Liver (tissue), 9 donors: ENCODE data around the gene GRIK2. TPM values are rescaled to one million over a fixed set of nuclear protein-coding genes. Genes with fewer than 3 reads are reported as not detected.

Experiments used
- DNase-seq: peaks from one replicate; pipeline ENCODE4 v3.0.0-alpha.2; 2017; ENCODE audit warnings: low spot score
- H3K27ac ChIP-seq, 2 donors: one replicate each; pipeline ENCODE4 v1.7.0; 2013; ENCODE audit warnings: inconsistent platforms in 2 of 2, low read length in 2 of 2, control low read depth in 1 of 2, low read depth in 1 of 2, mild to moderate bottlenecking in 1 of 2
- H3K27me3 ChIP-seq, 4 donors: one replicate each; pipeline versions ENCODE4 v1.6.1 to v1.7.0; 2013; ENCODE audit warnings: low read length in 3 of 4, inconsistent platforms in 1 of 4, mild to moderate bottlenecking in 1 of 4, moderate library complexity in 1 of 4; ENCODE audit not compliant: control insufficient read depth in 4 of 4, insufficient read depth in 4 of 4
- H3K36me3 ChIP-seq, 4 donors: one replicate each; pipeline versions ENCODE4 v1.6.1 to v1.7.0; 2013; ENCODE audit warnings: low read length in 3 of 4, mild to moderate bottlenecking in 3 of 4, low read depth in 1 of 4, moderate library complexity in 1 of 4; ENCODE audit not compliant: control insufficient read depth in 4 of 4, insufficient read depth in 3 of 4
- H3K4me1 ChIP-seq, 4 donors: one replicate each; pipeline versions ENCODE4 v1.6.1 to v1.7.0; 2013; ENCODE audit warnings: low read length in 3 of 4, mild to moderate bottlenecking in 3 of 4, moderate library complexity in 1 of 4; ENCODE audit not compliant: control insufficient read depth in 4 of 4, insufficient read depth in 4 of 4
- H3K4me3 ChIP-seq, 3 donors: one replicate each; pipeline versions ENCODE4 v1.6.1 to v1.7.0; 2013; ENCODE audit warnings: low read length in 3 of 3, control low read depth in 1 of 3, low read depth in 1 of 3, mild to moderate bottlenecking in 1 of 3
- H3K9ac ChIP-seq, 2 donors: one replicate each; pipeline ENCODE4 v1.7.0; 2013; ENCODE audit warnings: low read length in 2 of 2, mild to moderate bottlenecking in 2 of 2, moderate library complexity in 2 of 2, control low read depth in 1 of 2, low read depth in 1 of 2
- H3K9me3 ChIP-seq, 4 donors: one replicate each; pipeline versions ENCODE4 v1.6.1 to v1.7.0; 2013; ENCODE audit warnings: low read length in 3 of 4; ENCODE audit not compliant: control insufficient read depth in 4 of 4
- EGR1 ChIP-seq, 2 donors: IDR thresholded peaks; 2 replicates each; pipeline ENCODE4 v1.6.1; 2016 to 2018; ENCODE audit warnings: antibody characterized with exemption in 2 of 2, low read depth in 2 of 2
- FOXA1 ChIP-seq: IDR thresholded peaks from 2 replicates; pipeline ENCODE4 v1.6.1; 2016; ENCODE audit warnings: antibody characterized with exemption
- FOXA2 ChIP-seq: IDR thresholded peaks from 2 replicates; pipeline ENCODE4 v1.6.1; 2016; ENCODE audit warnings: antibody characterized with exemption
- GABPA ChIP-seq, 2 donors: IDR thresholded peaks in 1 of 2; conservative IDR thresholded peaks in 1 of 2; 2 replicates each; pipeline ENCODE4 v1.6.1; 2016; ENCODE audit warnings: antibody characterized with exemption in 2 of 2, mild to moderate bottlenecking in 1 of 2, moderate library complexity in 1 of 2
- HNF4A ChIP-seq, 2 donors: conservative IDR thresholded peaks; 2 replicates each; pipeline ENCODE4 v1.6.1; 2016; ENCODE audit warnings: antibody characterized with exemption in 2 of 2, mild to moderate bottlenecking in 2 of 2
- HNF4G ChIP-seq: IDR thresholded peaks from 2 replicates; pipeline ENCODE4 v1.6.1; 2016; ENCODE audit warnings: antibody characterized with exemption
- JUND ChIP-seq, 2 donors: IDR thresholded peaks; 2 replicates each; pipeline ENCODE4 v1.6.1; 2016; ENCODE audit warnings: antibody characterized with exemption in 2 of 2
- NR2F2 ChIP-seq: IDR thresholded peaks from 2 replicates; pipeline ENCODE4 v1.6.1; 2016; ENCODE audit warnings: antibody characterized with exemption
- RAD21 ChIP-seq, 2 donors: IDR thresholded peaks; 2 replicates each; pipeline ENCODE4 v1.6.1; 2016; ENCODE audit warnings: antibody characterized with exemption in 2 of 2, mild to moderate bottlenecking in 2 of 2
- RXRA ChIP-seq, 2 donors: IDR thresholded peaks; 2 replicates each; pipeline ENCODE4 v1.6.1; 2017 to 2018; ENCODE audit warnings: antibody characterized with exemption in 2 of 2, mild to moderate bottlenecking in 1 of 2
- SP1 ChIP-seq: IDR thresholded peaks from 2 replicates; pipeline ENCODE4 v1.6.1; 2018; ENCODE audit warnings: antibody characterized with exemption, mild to moderate bottlenecking
- TAF1 ChIP-seq: conservative IDR thresholded peaks from 2 replicates; pipeline ENCODE4 v1.6.1; 2016; ENCODE audit warnings: antibody characterized with exemption, mild to moderate bottlenecking
- YY1 ChIP-seq: IDR thresholded peaks from 2 replicates; pipeline ENCODE4 v1.6.1; 2016; ENCODE audit warnings: antibody characterized with exemption, mild to moderate bottlenecking
- ZBTB33 ChIP-seq: IDR thresholded peaks from 2 replicates; pipeline ENCODE4 v1.6.1; 2016; ENCODE audit warnings: antibody characterized with exemption
- WGBS: extraction: QIAGEN DNeasy Blood & Tissue Kit; methylation state at CpG from one replicate; pipeline ENCODE4 v1.1.7; 2013; 5-methylcytosine and 5-hydroxymethylcytosine counted together
- polyA plus RNA-seq, 2 donors: library from polyadenylated mRNA; stranded (reverse) in 1 of 2; unstranded in 1 of 2; fragments of 200-250 nt in 1 of 2; fragments of >200 nt in 1 of 2; fragmentation: Nextera tagmentation in 1 of 2; extraction: Ambion mirVana in 1 of 2; gene quantifications; one replicate each; pipeline versions ENCODE4 v1.2.1 to v1.2.3, GENCODE V29; 2013 to 2015
- total RNA-seq, 2 donors: library from RNA; depleted of rRNA; stranded (reverse); fragments of >200 nt; gene quantifications; one replicate each; pipeline ENCODE4 v1.2.3, GENCODE V29; 2014
- TF ChIP-seq, protein P1 (sequence below): IDR thresholded peaks from 2 replicates; pipeline ENCODE4 v1.6.1; 2016; ENCODE audit warnings: antibody characterized with exemption, mild to moderate bottlenecking
- TF ChIP-seq, protein P2 (sequence below): fragments of 150-350 bp; IDR thresholded peaks from 2 replicates; pipeline ENCODE4 v1.5.1; 2017; ENCODE audit warnings: improper control_type of control experiment, low read depth, low read length; ENCODE audit not compliant: missing input control
- TF ChIP-seq, protein P3 (sequence below): IDR thresholded peaks from 2 replicates; pipeline ENCODE4 v1.6.1; 2016; ENCODE audit warnings: antibody characterized with exemption
- TF ChIP-seq, protein P4 (sequence below): IDR thresholded peaks from 2 replicates; pipeline ENCODE4 v1.6.1; 2016; ENCODE audit warnings: antibody characterized with exemption
- donor health status: healthy.
- donor health status: healthy.
- donor health status: healthy.
- donor health status: healthy.
- donor health status: healthy.

GRIK2 gene
- total and polyA plus RNA-seq, 4 donors = 0.02 to 0.17 (median 0.05) TPM

DNA sequence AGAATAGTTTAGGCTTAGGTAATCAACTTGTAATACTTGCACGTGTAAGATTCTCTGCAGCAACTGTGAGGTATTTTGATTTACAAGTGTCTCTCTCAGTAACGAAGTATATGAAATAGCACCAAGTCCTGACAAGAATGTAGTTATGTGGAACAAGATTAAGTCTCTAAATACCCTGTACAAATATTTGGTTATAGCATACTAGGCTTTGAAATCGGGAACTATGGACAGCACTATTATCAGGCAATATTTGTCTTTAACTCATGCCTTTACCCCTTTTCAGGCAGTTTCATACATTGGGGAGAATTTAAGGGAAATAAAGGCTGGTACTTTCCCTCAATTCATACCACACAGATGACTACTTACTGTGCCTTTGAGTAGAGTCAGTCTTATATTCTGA is 93.2 kb downstream of the GRIK2 start:
- Histone ChIP-seq H3K9me3 (no peaks in the 10 kb centered on the region), H3K27ac (no peak overlapping the region), H3K36me3 (no peaks in the 10 kb centered on the region), H3K4me1 (no peaks in the 10 kb centered on the region), H3K4me3 (no peak overlapping the region), H3K9ac (no peak overlapping the region), H3K27me3 (no peaks in the 10 kb centered on the region)
- WGBS = 33% methylated on average over 3 of the region's 3 CpGs
- TF ChIP-seq HNF4G (no peak), JUND (IDR thresholded peaks at IDR 0.05) (no peak), RAD21 (IDR thresholded peaks at IDR 0.05) (no peak), RXRA (IDR thresholded peaks at IDR 0.05) (no peak), HNF4A (conservative IDR thresholded peaks at IDR 0.05) (no peak), GABPA (IDR thresholded peaks at IDR 0.05 in 1 of 2, conservative IDR thresholded peaks at IDR 0.05 in 1 of 2) (no peak)
- TF ChIP-seq, protein P1, sequence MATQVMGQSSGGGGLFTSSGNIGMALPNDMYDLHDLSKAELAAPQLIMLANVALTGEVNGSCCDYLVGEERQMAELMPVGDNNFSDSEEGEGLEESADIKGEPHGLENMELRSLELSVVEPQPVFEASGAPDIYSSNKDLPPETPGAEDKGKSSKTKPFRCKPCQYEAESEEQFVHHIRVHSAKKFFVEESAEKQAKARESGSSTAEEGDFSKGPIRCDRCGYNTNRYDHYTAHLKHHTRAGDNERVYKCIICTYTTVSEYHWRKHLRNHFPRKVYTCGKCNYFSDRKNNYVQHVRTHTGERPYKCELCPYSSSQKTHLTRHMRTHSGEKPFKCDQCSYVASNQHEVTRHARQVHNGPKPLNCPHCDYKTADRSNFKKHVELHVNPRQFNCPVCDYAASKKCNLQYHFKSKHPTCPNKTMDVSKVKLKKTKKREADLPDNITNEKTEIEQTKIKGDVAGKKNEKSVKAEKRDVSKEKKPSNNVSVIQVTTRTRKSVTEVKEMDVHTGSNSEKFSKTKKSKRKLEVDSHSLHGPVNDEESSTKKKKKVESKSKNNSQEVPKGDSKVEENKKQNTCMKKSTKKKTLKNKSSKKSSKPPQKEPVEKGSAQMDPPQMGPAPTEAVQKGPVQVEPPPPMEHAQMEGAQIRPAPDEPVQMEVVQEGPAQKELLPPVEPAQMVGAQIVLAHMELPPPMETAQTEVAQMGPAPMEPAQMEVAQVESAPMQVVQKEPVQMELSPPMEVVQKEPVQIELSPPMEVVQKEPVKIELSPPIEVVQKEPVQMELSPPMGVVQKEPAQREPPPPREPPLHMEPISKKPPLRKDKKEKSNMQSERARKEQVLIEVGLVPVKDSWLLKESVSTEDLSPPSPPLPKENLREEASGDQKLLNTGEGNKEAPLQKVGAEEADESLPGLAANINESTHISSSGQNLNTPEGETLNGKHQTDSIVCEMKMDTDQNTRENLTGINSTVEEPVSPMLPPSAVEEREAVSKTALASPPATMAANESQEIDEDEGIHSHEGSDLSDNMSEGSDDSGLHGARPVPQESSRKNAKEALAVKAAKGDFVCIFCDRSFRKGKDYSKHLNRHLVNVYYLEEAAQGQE = no peak
- DNase-seq = no peak

GRCh38 chr6:101489456-101489855 is 95.9 kb downstream of the GRIK2 start:
- no peak overlapping the region for H3K9ac ChIP-seq
- H3K27ac ChIP-seq = no peak overlapping the region
- no peaks in the 10 kb centered on the region for H3K36me3 ChIP-seq
- no peak overlapping the region for H3K4me3 ChIP-seq
- no peak for DNase-seq
- H3K27me3 ChIP-seq = no peaks in the 10 kb centered on the region
- no peaks in the 10 kb centered on the region for H3K9me3 ChIP-seq
- H3K4me1 ChIP-seq = no peaks in the 10 kb centered on the region
- TF ChIP-seq YY1 = no peak
- TF ChIP-seq HNF4A (conservative IDR thresholded peaks at IDR 0.05) = no peak
- TF ChIP-seq, protein P2, sequence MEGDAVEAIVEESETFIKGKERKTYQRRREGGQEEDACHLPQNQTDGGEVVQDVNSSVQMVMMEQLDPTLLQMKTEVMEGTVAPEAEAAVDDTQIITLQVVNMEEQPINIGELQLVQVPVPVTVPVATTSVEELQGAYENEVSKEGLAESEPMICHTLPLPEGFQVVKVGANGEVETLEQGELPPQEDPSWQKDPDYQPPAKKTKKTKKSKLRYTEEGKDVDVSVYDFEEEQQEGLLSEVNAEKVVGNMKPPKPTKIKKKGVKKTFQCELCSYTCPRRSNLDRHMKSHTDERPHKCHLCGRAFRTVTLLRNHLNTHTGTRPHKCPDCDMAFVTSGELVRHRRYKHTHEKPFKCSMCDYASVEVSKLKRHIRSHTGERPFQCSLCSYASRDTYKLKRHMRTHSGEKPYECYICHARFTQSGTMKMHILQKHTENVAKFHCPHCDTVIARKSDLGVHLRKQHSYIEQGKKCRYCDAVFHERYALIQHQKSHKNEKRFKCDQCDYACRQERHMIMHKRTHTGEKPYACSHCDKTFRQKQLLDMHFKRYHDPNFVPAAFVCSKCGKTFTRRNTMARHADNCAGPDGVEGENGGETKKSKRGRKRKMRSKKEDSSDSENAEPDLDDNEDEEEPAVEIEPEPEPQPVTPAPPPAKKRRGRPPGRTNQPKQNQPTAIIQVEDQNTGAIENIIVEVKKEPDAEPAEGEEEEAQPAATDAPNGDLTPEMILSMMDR = no peak
- no peak for TF ChIP-seq FOXA2
- TF ChIP-seq, protein P3, sequence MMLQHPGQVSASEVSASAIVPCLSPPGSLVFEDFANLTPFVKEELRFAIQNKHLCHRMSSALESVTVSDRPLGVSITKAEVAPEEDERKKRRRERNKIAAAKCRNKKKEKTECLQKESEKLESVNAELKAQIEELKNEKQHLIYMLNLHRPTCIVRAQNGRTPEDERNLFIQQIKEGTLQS = no peak
- TF ChIP-seq EGR1 (IDR thresholded peaks at IDR 0.05; ENCODE audit: low read depth in 2 of 2) = no peak
- TF ChIP-seq ZBTB33 = no peak
- no peak for TF ChIP-seq RAD21 (IDR thresholded peaks at IDR 0.05)
- TF ChIP-seq NR2F2 = no peak
- TF ChIP-seq RXRA (IDR thresholded peaks at IDR 0.05) = no peak
- TF ChIP-seq HNF4G = no peak
- no peak for TF ChIP-seq FOXA1
- TF ChIP-seq, protein P4, sequence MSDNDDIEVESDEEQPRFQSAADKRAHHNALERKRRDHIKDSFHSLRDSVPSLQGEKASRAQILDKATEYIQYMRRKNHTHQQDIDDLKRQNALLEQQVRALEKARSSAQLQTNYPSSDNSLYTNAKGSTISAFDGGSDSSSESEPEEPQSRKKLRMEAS = no peak
- TF ChIP-seq TAF1 = no peak
- no peak for TF ChIP-seq GABPA (IDR thresholded peaks at IDR 0.05 in 1 of 2, conservative IDR thresholded peaks at IDR 0.05 in 1 of 2)
- no peak for TF ChIP-seq JUND (IDR thresholded peaks at IDR 0.05)
- no peak for TF ChIP-seq SP1
- TF ChIP-seq, protein P1 = no peak
